K562 (cell line): ENCODE measurements around the gene PEX7. TPM values are rescaled to one million over a fixed set of nuclear protein-coding genes. Genes with fewer than 3 reads are reported as not detected.
A peak's percentile ranks its signal among the peaks of the same experiment; 100 is the strongest.

ENCODE experiments used
- ATAC-seq: fragments of 200-7000 bp; cut with Tn5 transposase; 3 replicates; pipeline ENCODE4 v1.9.1; 2020; ENCODE audit warnings: moderate library complexity
- BruUV-seq: library from RNA; stranded (reverse); fragments of 400-500 nt; replicated peaks from 2 replicates; lab custom pipeline; 2021; lab: Mats Ljungman, UMichigan
- CTCF ChIA-PET: fragments of 300-600 bp; formaldehyde crosslinking; extraction: SDS; loops from one replicate; lab custom pipeline; 2021; ENCODE audit warnings: low intra/inter-chr PET ratio; lab: Yijun Ruan, JAX
- POLR2A ChIA-PET: fragments of 300-600, 350-650 bp; sonication (Branson Sonifier 250); formaldehyde crosslinking; extraction: SDS; loops from one replicate; lab custom pipeline; 2021; ENCODE audit warnings: antibody characterized with exemption, inconsistent platforms; lab: Yijun Ruan, JAX
- DNase-seq, 4 experiments: peaks; one replicate each; pipeline versions ENCODE4 v3.0.0 to v3.0.0-alpha.2; 2011 to 2018; ENCODE audit warnings: low spot score in 3 of 4, mixed read lengths in 3 of 4; ENCODE audit errors: extremely low read depth in 1 of 4
- FAIRE-seq: peaks from 2 replicates; lab custom pipeline; 2011; peaks lifted over from hg19 to GRCh38; lab: Jason Lieb, UNC
- H2AFZ ChIP-seq: 2 replicates; pipeline ENCODE4 v1.6.0; 2011; ENCODE audit warnings: low read depth, low read length, control low read depth, inconsistent platforms
- H3K27ac ChIP-seq: fragments of 200-600 bp; 3 replicates; pipeline ENCODE4 v1.8.0; 2011; ENCODE audit warnings: low read depth, mild to moderate bottlenecking, control low read depth, inconsistent platforms, low read length, moderate library complexity, mixed read lengths; ENCODE audit errors: extremely low read depth
- H3K27me3 ChIP-seq, 2 experiments: fragments of 300-600 bp in 1 of 2; 2 replicates in 1 of 2; 3 replicates in 1 of 2; pipeline versions ENCODE4 v1.6.0 to v1.8.0; 2011; ENCODE audit warnings: inconsistent platforms in 2 of 2, low read length in 2 of 2, mild to moderate bottlenecking in 1 of 2, mixed read lengths in 1 of 2, moderate library complexity in 1 of 2; ENCODE audit not compliant: control insufficient read depth in 2 of 2, insufficient read depth in 2 of 2
- H3K36me3 ChIP-seq: fragments of 300-600 bp; 3 replicates; pipeline ENCODE4 v1.8.0; 2011; ENCODE audit warnings: mild to moderate bottlenecking, low read length, inconsistent platforms; ENCODE audit not compliant: control insufficient read depth, insufficient read depth
- H3K4me1 ChIP-seq, 2 experiments: fragments of 200-600 bp in 1 of 2; replicated peaks in 1 of 2; 2 replicates in 1 of 2; 3 replicates in 1 of 2; pipeline versions ENCODE4 v1.5.1 to v1.8.0; 2011; ENCODE audit warnings: inconsistent platforms in 2 of 2, low read length in 2 of 2, mild to moderate bottlenecking in 1 of 2, mixed read lengths in 1 of 2, moderate library complexity in 1 of 2; ENCODE audit not compliant: control insufficient read depth in 2 of 2, insufficient read depth in 2 of 2
- H3K4me2 ChIP-seq: 2 replicates; pipeline ENCODE4 v1.6.1; 2011; ENCODE audit warnings: low read length, control low read depth, inconsistent platforms, mixed read lengths; ENCODE audit not compliant: insufficient read depth
- H3K4me3 ChIP-seq: fragments of 200-600 bp; sonication (generic), shearing (Covaris generic); 2 replicates; pipeline ENCODE4 v1.5.1; 2016; ENCODE audit warnings: control low read depth, inconsistent platforms
- H3K79me2 ChIP-seq: fragments of 200-600 bp; 3 replicates; pipeline ENCODE4 v1.8.0; 2011; ENCODE audit warnings: low read length, inconsistent platforms; ENCODE audit not compliant: control insufficient read depth, insufficient read depth
- H3K9ac ChIP-seq, 2 experiments: 2 replicates each; pipeline versions ENCODE4 v1.6.0 to v1.6.1; 2011; ENCODE audit warnings: low read depth in 2 of 2, low read length in 2 of 2, control low read depth in 1 of 2, inconsistent platforms in 1 of 2, mild to moderate bottlenecking in 1 of 2, mixed read lengths in 1 of 2; ENCODE audit not compliant: insufficient read depth in 1 of 2
- H3K9me1 ChIP-seq: one replicate; pipeline ENCODE4 v1.6.0; 2011; ENCODE audit warnings: inconsistent platforms, mild to moderate bottlenecking, low read length, moderate library complexity; ENCODE audit not compliant: control insufficient read depth, insufficient read depth
- H3K9me3 ChIP-seq: replicated peaks from 2 replicates; pipeline ENCODE4 v1.5.1; 2011; ENCODE audit warnings: low read depth, low read length, inconsistent platforms; ENCODE audit not compliant: control insufficient read depth, insufficient read depth
- H4K20me1 ChIP-seq: replicated peaks from 2 replicates; pipeline ENCODE4 v1.6.1; 2011; ENCODE audit warnings: low read length, inconsistent platforms, mixed read lengths; ENCODE audit not compliant: control insufficient read depth, insufficient read depth
- CCNT2 ChIP-seq: IDR thresholded peaks from 2 replicates; pipeline ENCODE4 v1.6.1; 2011; ENCODE audit warnings: borderline replicate concordance, low read depth, mild to moderate bottlenecking, moderate library complexity, mixed read lengths, low read length; ENCODE audit not compliant: insufficient read length; ENCODE audit errors: extremely low read depth
- NR2C1 ChIP-seq, 2 experiments: fragments of 450-650 bp; IDR thresholded peaks; 2 replicates each; pipeline ENCODE4 v1.6.1; 2017; ENCODE audit warnings: mild to moderate bottlenecking in 2 of 2, antibody characterized with exemption in 1 of 2, inconsistent platforms in 1 of 2, missing compliant biosample characterization in 1 of 2, missing genetic modification characterization in 1 of 2
- WGBS: fragments of 100-300 bp; shearing (Covaris generic); methylation state at CpG from one replicate; pipeline ENCODE4 v1.1.6; 2016; ENCODE audit warnings: low coverage, mixed read lengths; ENCODE audit not compliant: insufficient coverage; ENCODE audit errors: missing lambda C conversion rate; 5-methylcytosine and 5-hydroxymethylcytosine counted together
- in situ Hi-C: fragments of 300-500 bp; cut with MboI; formaldehyde crosslinking; loops from 4 replicates; pipeline ENCODE4 v1.15.0; 2018; ENCODE audit warnings: inconsistent platforms, mixed read lengths
- intact Hi-C: fragments of 100-400 bp; cut with micrococcal nuclease; formaldehyde crosslinking; loops from 2 replicates; pipeline ENCODE4 v1.14.2; 2022
- polyA plus RNA-seq, 8 experiments: library from polyadenylated mRNA; depleted of rRNA in 4 of 8; stranded (reverse) in 5 of 8; unstranded in 3 of 8; fragments of >200 nt; fragmentation: Nextera tagmentation in 2 of 8; fragmentation: Illumina TruSeq in 1 of 8; extraction: Ambion mirVana in 2 of 8; extraction: Trizol in 1 of 8; gene quantifications; 2 replicates each; pipeline versions ENCODE4 v1.2.1 to v1.2.3, GENCODE V29; 2011 to 2014; ENCODE audit warnings: inconsistent platforms in 1 of 8, missing spikeins in 1 of 8
- total RNA-seq, 7 experiments: library from RNA; depleted of rRNA in 6 of 7; stranded (reverse); fragments of >200 nt in 6 of 7; fragmentation: Illumina TruSeq in 2 of 7; extraction: Trizol in 2 of 7; gene quantifications; 2 replicates each; pipeline versions ENCODE4 v1.2.1 to v1.2.3, GENCODE V29; 2011 to 2021; ENCODE audit warnings: low replicate concordance in 1 of 7

PEX7 gene
- total and polyA plus RNA-seq, 9 of the 15 experiments (the other 6 are each of a cell fraction or from before 2014, with no cell fraction given) = 1.6 to 12.9 (median 9.1) TPM

- ATAC-seq (no peak), FAIRE-seq (peak; percentile 65), DNase-seq (no peak)
- Histone ChIP-seq H3K27me3 (no peaks in the 10 kb centered on the region; a peak in 1 of 5 replicates), H3K9me1 (no peaks in the 10 kb centered on the region), H3K79me2 (peaks cover 94% of the 10 kb centered on the region), H3K36me3 (peaks cover 9% of the 10 kb centered on the region; the same call in 2 of the 3 replicates), H3K4me3 (no peak overlapping the region), H3K4me2 (peak overlapping the region; percentile 89), H3K9ac (peak overlapping the region in 1 of 2 experiments; percentile 12; a peak in 1 of 4 replicates), H4K20me1 (0 out of 2 replicates have a peak, but pooled peaks cover 4% of the 10 kb centered on the region), H3K4me1 (peaks cover 18 to 39% of the 10 kb centered on the region in 2 experiments), H3K9me3 (no peaks in the 10 kb centered on the region), H3K27ac (no peak overlapping the region), H2AFZ (no peak overlapping the region)
- CTCF ChIA-PET = no interaction called here
- POLR2A ChIA-PET = interaction anchor here (0.6 to 2.4 kb wide), 3 partner anchors 11 to 582 kb away, joined by 3 to 10 read pairs (median 3); no protein-coding TSS in a partner anchor
- TF ChIP-seq NR2C1 (IDR thresholded peaks at IDR 0.05) (peak; percentile 38; the same call in 1 of the 2 replicates), NR2C1 (tag; IDR thresholded peaks at IDR 0.05) (no peak; the same call in 1 of the 2 replicates), CCNT2 (no peak)
- BruUV-seq = no TSS peak
- intact Hi-C loops = no loop called here
- in situ Hi-C loops = no loop called here
- 19% methylated on average over 4 of the region's 4 CpGs for WGBS
Measured at GRCh38 chr6:136787726-136788068, 34.7 kb upstream of the PEX7 start.
